ENCODE results near the gene GRB2. TPM values are rescaled to one million over a fixed set of nuclear protein-coding genes. Genes with fewer than 3 reads are reported as not detected.
"Not testable (repeated sequence)": the region's sequence is repeated elsewhere in the genome, so short reads cannot be mapped to it uniquely, and the experiment has no call there.

Gene GRB2
- total and polyA plus RNA-seq, 12 donors, result 36.0 to 374 (median 114) TPM

- H3K4me3 ChIP-seq, result no peak overlapping the region
- no peak for DNase-seq
- TF ChIP-seq POLR2A (IDR thresholded peaks at IDR 0.05) (no peak), CTCF (IDR thresholded peaks at IDR 0.05) (no peak)
- H3K9me3 ChIP-seq (replicated peaks in 1 of 3), result no peaks in the 10 kb centered on the region
- peaks cover 0 to 10% of the 10 kb centered on the region in 2 donors for H3K4me1 ChIP-seq (replicated peaks in 1 of 2)
- intact Hi-C loops (cut with DNase I), result no loop called here
- no peaks in the 10 kb centered on the region for H3K36me3 ChIP-seq (replicated peaks in 1 of 2)
- no peak overlapping the region for H3K27ac ChIP-seq
- H3K27me3 ChIP-seq, result no peaks in the 10 kb centered on the region
- WGBS, 4 donors, result 80 to 92% (median 84%) methylated on average over 14 to 17 of the region's 17 CpGs
Measured at GRCh38 chr17:75301502-75302206, 103.8 kb downstream of the GRB2 start.

GRCh38 chr17:75301049-75301448 is 104.4 kb downstream of the GRB2 start:
- TF ChIP-seq CTCF (IDR thresholded peaks at IDR 0.05), result no peak
- TF ChIP-seq POLR2A (IDR thresholded peaks at IDR 0.05), result no peak
- 73 to 79% (median 77%) methylated on average over 9 of the region's 9 CpGs for WGBS, 4 donors

GRCh38 chr17:75300280-75300679 is 105.2 kb downstream of the GRB2 start:
- Histone ChIP-seq H3K4me1 (replicated peaks in 1 of 2) (peaks cover 4 to 16% of the 10 kb centered on the region in 2 donors), H3K36me3 (replicated peaks in 1 of 2) (no peaks in the 10 kb centered on the region), H3K9me3 (replicated peaks in 1 of 3) (no peaks in the 10 kb centered on the region), H3K27ac (no peak overlapping the region), H3K27me3 (no peaks in the 10 kb centered on the region), H3K4me3 (no peak overlapping the region)
- DNase-seq, result no peak
- intact Hi-C loops (cut with DNase I), result no loop called here
- WGBS, 4 donors, result 76 to 80% (median 79%) methylated on average over 7 of the region's 7 CpGs
- TF ChIP-seq POLR2A (IDR thresholded peaks at IDR 0.05), result no peak
- TF ChIP-seq CTCF (IDR thresholded peaks at IDR 0.05), result no peak

More at GRCh38 chr17:75301049-75301448, 104.4 kb downstream of the GRB2 start:
- H3K4me1 ChIP-seq (replicated peaks in 1 of 2), result peaks cover 0 to 11% of the 10 kb centered on the region in 2 donors
- H3K9me3 ChIP-seq (replicated peaks in 1 of 3), result no peaks in the 10 kb centered on the region
- H3K27ac ChIP-seq, result no peak overlapping the region
- DNase-seq, result no peak
- H3K4me3 ChIP-seq, result no peak overlapping the region
- intact Hi-C loops (cut with DNase I), result no loop called here
- H3K36me3 ChIP-seq (replicated peaks in 1 of 2), result no peaks in the 10 kb centered on the region
- no peaks in the 10 kb centered on the region for H3K27me3 ChIP-seq

- H3K27ac ChIP-seq, result peak overlapping the region; percentile 55 to 88 (median 83)
- peaks cover 8 to 22% of the 10 kb centered on the region in 2 donors for H3K4me1 ChIP-seq (replicated peaks in 1 of 2)
- DNase-seq, result peak; percentile 38 to 76 (median 66)
- H3K4me3 ChIP-seq, result no peak overlapping the region
- no peaks in the 10 kb centered on the region for H3K9me3 ChIP-seq (replicated peaks in 1 of 3)
- H3K27me3 ChIP-seq, result no peaks in the 10 kb centered on the region
- H3K36me3 ChIP-seq (replicated peaks in 1 of 2), result no peaks in the 10 kb centered on the region
- 56 to 66% (median 60%) methylated on average over 7 to 8 of the region's 8 CpGs for WGBS, 4 donors
- TF ChIP-seq CTCF (IDR thresholded peaks at IDR 0.05) (peak in 1 of 6 experiments; percentile 9), POLR2A (IDR thresholded peaks at IDR 0.05) (no peak)
- intact Hi-C loops (cut with DNase I), result no loop called here
Measured at GRCh38 chr17:75295201-75296158, 110.0 kb downstream of the GRB2 start.

GRCh38 chr17:75292810-75293448 is 112.5 kb downstream of the GRB2 start:
- H3K27me3 ChIP-seq; H3K9me3 ChIP-seq (replicated peaks in 1 of 3); H3K4me3 ChIP-seq; H3K36me3 ChIP-seq (replicated peaks in 1 of 2); intact Hi-C loops (cut with DNase I): not testable (repeated sequence)
- H3K27ac ChIP-seq, result peak overlapping the region in 2 of 5 donors; percentile 34 to 37
- peak in 1 of 7 donors; percentile 57 for DNase-seq
- peaks cover 8 to 36% of the 10 kb centered on the region in 2 donors for H3K4me1 ChIP-seq (replicated peaks in 1 of 2)
- WGBS, 4 donors, result 68 to 75% (median 71%) methylated on average over 15 to 16 of the region's 16 CpGs
